Measurements from ENCODE around the gene MYO1D. TPM values are rescaled to one million over a fixed set of nuclear protein-coding genes. Genes with fewer than 3 reads are reported as not detected.

Gene MYO1D
- total and polyA plus RNA-seq, 2 of the 13 experiments (the other 11 are each of a cell fraction or from before 2014, with no cell fraction given), result 13.2 to 17.3 TPM

DNA sequence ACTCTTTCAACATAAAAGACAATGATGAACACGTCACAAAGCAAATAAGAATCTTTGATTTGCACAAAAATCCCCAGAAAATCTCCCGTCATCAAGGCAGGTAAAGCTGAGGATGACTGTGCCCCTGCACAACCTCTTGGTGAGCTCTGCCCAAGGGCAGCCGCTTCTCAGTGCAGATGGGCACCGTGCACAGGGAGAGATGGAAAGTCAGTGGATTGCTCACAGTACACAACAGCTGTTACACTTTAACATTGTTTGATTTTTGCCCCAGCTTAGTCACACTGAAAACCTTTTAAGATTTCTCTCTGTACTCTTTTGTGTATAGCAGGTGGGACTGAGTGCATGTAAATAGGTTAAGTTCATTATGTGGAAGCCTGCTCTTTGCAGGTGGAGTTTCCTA lies 285.9 kb downstream of the MYO1D start (continued):
- TF ChIP-seq, protein P1, sequence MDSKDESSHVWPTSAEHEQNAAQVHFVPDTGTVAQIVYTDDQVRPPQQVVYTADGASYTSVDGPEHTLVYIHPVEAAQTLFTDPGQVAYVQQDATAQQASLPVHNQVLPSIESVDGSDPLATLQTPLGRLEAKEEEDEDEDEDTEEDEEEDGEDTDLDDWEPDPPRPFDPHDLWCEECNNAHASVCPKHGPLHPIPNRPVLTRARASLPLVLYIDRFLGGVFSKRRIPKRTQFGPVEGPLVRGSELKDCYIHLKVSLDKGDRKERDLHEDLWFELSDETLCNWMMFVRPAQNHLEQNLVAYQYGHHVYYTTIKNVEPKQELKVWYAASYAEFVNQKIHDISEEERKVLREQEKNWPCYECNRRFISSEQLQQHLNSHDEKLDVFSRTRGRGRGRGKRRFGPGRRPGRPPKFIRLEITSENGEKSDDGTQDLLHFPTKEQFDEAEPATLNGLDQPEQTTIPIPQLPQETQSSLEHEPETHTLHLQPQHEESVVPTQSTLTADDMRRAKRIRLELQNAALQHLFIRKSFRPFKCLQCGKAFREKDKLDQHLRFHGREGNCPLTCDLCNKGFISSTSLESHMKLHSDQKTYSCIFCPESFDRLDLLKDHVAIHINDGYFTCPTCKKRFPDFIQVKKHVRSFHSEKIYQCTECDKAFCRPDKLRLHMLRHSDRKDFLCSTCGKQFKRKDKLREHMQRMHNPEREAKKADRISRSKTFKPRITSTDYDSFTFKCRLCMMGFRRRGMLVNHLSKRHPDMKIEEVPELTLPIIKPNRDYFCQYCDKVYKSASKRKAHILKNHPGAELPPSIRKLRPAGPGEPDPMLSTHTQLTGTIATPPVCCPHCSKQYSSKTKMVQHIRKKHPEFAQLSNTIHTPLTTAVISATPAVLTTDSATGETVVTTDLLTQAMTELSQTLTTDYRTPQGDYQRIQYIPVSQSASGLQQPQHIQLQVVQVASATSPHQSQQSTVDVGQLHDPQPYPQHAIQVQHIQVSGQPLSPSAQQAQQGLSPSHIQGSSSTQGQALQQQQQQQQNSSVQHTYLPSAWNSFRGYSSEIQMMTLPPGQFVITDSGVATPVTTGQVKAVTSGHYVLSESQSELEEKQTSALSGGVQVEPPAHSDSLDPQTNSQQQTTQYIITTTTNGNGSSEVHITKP (CRISPR knock-in tag; IDR thresholded peaks at IDR 0.05; ENCODE audit: low read depth), result no peak
- TF ChIP-seq HOXA7 (CRISPR knock-in tag; IDR thresholded peaks at IDR 0.05), result no peak
- TF ChIP-seq ZNF143 (CRISPR knock-in tag; IDR thresholded peaks at IDR 0.05), result no peak
- no peak for TF ChIP-seq ZKSCAN8 (CRISPR knock-in tag; IDR thresholded peaks at IDR 0.05; ENCODE audit: borderline replicate concordance)

DNA sequence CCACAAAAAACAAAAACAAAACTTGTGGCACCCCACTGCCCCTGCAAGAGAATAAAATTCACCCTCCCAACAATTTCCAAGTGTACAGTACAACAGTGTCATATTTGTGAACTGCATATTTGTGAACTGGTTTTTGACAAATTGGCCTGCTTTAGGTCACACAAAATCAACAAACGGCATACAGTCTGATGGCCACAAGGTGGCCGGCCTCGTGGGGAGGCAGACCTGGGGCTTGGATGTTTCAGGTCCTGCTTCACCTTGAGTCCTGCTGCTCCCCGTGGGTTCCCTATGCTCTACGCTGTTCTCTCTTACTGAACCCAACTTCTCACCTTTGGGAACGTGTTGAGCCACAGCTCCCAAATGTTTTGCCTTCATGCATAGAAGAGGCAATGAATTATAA lies 287.9 kb downstream of the MYO1D start:
- TF ChIP-seq, protein P2, sequence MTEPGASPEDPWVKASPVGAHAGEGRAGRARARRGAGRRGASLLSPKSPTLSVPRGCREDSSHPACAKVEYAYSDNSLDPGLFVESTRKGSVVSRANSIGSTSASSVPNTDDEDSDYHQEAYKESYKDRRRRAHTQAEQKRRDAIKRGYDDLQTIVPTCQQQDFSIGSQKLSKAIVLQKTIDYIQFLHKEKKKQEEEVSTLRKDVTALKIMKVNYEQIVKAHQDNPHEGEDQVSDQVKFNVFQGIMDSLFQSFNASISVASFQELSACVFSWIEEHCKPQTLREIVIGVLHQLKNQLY (CRISPR knock-in tag; IDR thresholded peaks at IDR 0.05), result no peak
- TF ChIP-seq STAG1 (CRISPR knock-in tag; IDR thresholded peaks at IDR 0.05) (peak; percentile 23), ZNF83 (CRISPR knock-in tag; IDR thresholded peaks at IDR 0.05; ENCODE audit: borderline replicate concordance) (no peak), POLR2AphosphoS5 (IDR thresholded peaks at IDR 0.05; ENCODE audit: low read depth, low read length) (no peak), KAT8 (CRISPR knock-in tag; IDR thresholded peaks at IDR 0.05) (no peak), FOXA1 (IDR thresholded peaks at IDR 0.05) (no peak), FOXA1 (CRISPR knock-in tag; IDR thresholded peaks at IDR 0.05) (peak; percentile 26; the same call in 1 of the 2 replicates)
- TF ChIP-seq, protein P3, sequence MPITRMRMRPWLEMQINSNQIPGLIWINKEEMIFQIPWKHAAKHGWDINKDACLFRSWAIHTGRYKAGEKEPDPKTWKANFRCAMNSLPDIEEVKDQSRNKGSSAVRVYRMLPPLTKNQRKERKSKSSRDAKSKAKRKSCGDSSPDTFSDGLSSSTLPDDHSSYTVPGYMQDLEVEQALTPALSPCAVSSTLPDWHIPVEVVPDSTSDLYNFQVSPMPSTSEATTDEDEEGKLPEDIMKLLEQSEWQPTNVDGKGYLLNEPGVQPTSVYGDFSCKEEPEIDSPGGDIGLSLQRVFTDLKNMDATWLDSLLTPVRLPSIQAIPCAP (CRISPR knock-in tag; IDR thresholded peaks at IDR 0.05; ENCODE audit: low read depth), result no peak
- TF ChIP-seq, protein P4, sequence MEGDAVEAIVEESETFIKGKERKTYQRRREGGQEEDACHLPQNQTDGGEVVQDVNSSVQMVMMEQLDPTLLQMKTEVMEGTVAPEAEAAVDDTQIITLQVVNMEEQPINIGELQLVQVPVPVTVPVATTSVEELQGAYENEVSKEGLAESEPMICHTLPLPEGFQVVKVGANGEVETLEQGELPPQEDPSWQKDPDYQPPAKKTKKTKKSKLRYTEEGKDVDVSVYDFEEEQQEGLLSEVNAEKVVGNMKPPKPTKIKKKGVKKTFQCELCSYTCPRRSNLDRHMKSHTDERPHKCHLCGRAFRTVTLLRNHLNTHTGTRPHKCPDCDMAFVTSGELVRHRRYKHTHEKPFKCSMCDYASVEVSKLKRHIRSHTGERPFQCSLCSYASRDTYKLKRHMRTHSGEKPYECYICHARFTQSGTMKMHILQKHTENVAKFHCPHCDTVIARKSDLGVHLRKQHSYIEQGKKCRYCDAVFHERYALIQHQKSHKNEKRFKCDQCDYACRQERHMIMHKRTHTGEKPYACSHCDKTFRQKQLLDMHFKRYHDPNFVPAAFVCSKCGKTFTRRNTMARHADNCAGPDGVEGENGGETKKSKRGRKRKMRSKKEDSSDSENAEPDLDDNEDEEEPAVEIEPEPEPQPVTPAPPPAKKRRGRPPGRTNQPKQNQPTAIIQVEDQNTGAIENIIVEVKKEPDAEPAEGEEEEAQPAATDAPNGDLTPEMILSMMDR (CRISPR knock-in tag; IDR thresholded peaks at IDR 0.05), result peak; percentile 39
- TF ChIP-seq, protein P5, sequence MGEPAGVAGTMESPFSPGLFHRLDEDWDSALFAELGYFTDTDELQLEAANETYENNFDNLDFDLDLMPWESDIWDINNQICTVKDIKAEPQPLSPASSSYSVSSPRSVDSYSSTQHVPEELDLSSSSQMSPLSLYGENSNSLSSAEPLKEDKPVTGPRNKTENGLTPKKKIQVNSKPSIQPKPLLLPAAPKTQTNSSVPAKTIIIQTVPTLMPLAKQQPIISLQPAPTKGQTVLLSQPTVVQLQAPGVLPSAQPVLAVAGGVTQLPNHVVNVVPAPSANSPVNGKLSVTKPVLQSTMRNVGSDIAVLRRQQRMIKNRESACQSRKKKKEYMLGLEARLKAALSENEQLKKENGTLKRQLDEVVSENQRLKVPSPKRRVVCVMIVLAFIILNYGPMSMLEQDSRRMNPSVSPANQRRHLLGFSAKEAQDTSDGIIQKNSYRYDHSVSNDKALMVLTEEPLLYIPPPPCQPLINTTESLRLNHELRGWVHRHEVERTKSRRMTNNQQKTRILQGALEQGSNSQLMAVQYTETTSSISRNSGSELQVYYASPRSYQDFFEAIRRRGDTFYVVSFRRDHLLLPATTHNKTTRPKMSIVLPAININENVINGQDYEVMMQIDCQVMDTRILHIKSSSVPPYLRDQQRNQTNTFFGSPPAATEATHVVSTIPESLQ (CRISPR knock-in tag; conservative IDR thresholded peaks at IDR 0.05), result no peak
- in situ Hi-C loops (cut with HindIII; ENCODE audit: extremely low pct_ligation_motif_present, low pct_unique_long_range_greater_than_20kb) (no loop called here), intact Hi-C loops (cut with micrococcal nuclease; ENCODE audit: unreplicated experiment) (no loop called here)
- H3K9ac ChIP-seq (ENCODE audit: insufficient read depth, low read depth, low read length), result no peak overlapping the region
- POLR2A ChIA-PET, result no interaction called here
- no peak overlapping the region for H3K4me2 ChIP-seq (ENCODE audit: low read depth, low read length)
- ATAC-seq (peak; percentile 80), FAIRE-seq (peak; percentile 54), DNase-seq (ENCODE audit: low spot score) (peak; percentile 11)
- BruUV-seq (replicated peaks), result no TSS peak
- no peak overlapping the region for H3K27ac ChIP-seq (ENCODE audit: extremely low read length, insufficient read depth, low read length)
- H3K9me3 ChIP-seq (ENCODE audit: low read length), result no peaks in the 10 kb centered on the region
- no peak overlapping the region for H2AFZ ChIP-seq (ENCODE audit: low read length)
- no peaks in the 10 kb centered on the region for H3K79me2 ChIP-seq (ENCODE audit: insufficient read depth, low read length)
- H3K27me3 ChIP-seq (ENCODE audit: control insufficient read depth in 1 of 2, insufficient read depth in 2 of 2, low read length in 2 of 2), result no peaks in the 10 kb centered on the region
- H3K4me1 ChIP-seq (ENCODE audit: insufficient read depth, low read length), result no peaks in the 10 kb centered on the region
- H3K36me3 ChIP-seq (replicated peaks in 1 of 2; ENCODE audit: control insufficient read depth in 1 of 2, insufficient read depth in 2 of 2, low read length in 2 of 2), result no peaks in the 10 kb centered on the region
- H4K20me1 ChIP-seq (ENCODE audit: insufficient read depth, low read length), result no peaks in the 10 kb centered on the region
- 50% methylated on average over 6 of the region's 6 CpGs for WGBS (ENCODE audit: low lambda C conversion rate)
- no peak overlapping the region for H3K4me3 ChIP-seq (replicated peaks in 1 of 3; ENCODE audit: insufficient read depth in 1 of 3, low read depth in 2 of 3, low read length in 3 of 3)
- CTCF ChIA-PET (ENCODE audit: low intra/inter-chr PET ratio, low total read pairs), result no interaction called here

Measured in HepG2 (cell line).